Stimulated activated CD4-positive, alpha-beta T cell treated with anti-CD3 and anti-CD28 coated beads, Interleukin-12 subunit alpha, Interleukin-12 subunit beta, amount 100 ng/mL, for 4 hours (primary cell): ENCODE results near the gene TEX22.

ENCODE experiments used
- DNase-seq: peaks from one replicate; pipeline ENCODE4 v3.0.0-alpha.2; 2020

Gene TEX22

GRCh38 chr14:105409364-105409763 is 11.0 kb downstream of the TEX22 start:
- DNase-seq = no peak

GRCh38 chr14:105410642-105411016 is 12.3 kb downstream of the TEX22 start:
- no peak for DNase-seq

GRCh38 chr14:105411017-105411941 is 12.9 kb downstream of the TEX22 start:
- peak; percentile 34 for DNase-seq

GRCh38 chr14:105411985-105412770 is 13.8 kb downstream of the TEX22 start:
- no peak for DNase-seq

GRCh38 chr14:105412771-105413543 is 14.6 kb downstream of the TEX22 start:
- DNase-seq = no peak

- no peak for DNase-seq
Observed at GRCh38 chr14:105413544-105413886, 15.2 kb downstream of the TEX22 start.

- DNase-seq = peak; percentile 71
Observed at GRCh38 chr14:105414456-105415371, 16.4 kb downstream of the TEX22 start.

- no peak for DNase-seq
Observed at GRCh38 chr14:105415481-105416428, 17.4 kb downstream of the TEX22 start.

- no peak for DNase-seq
Observed at GRCh38 chr14:105416671-105417070, 18.3 kb downstream of the TEX22 start.

- DNase-seq = no peak
Observed at GRCh38 chr14:105417690-105418121, 19.4 kb downstream of the TEX22 start.

- no peak for DNase-seq
Observed at GRCh38 chr14:105418269-105419194, 20.2 kb downstream of the TEX22 start.

- peak; percentile 60 for DNase-seq
Observed at GRCh38 chr14:105419195-105420091, 21.1 kb downstream of the TEX22 start, which contains the start of gene MTA1. MTA1 (plus strand) TSS chr14:105419827; CDS start chr14:105420036, 209 bp downstream.

- DNase-seq = no peak
Observed at GRCh38 chr14:105420101-105420973, 22.0 kb downstream of the TEX22 start.

- no peak for DNase-seq
Observed at GRCh38 chr14:105420974-105421674, 22.8 kb downstream of the TEX22 start.

- DNase-seq = no peak
Observed at GRCh38 chr14:105421723-105422615, 23.6 kb downstream of the TEX22 start.
